ENCODE measurements around the gene INPP5E.

GRCh38 chr9:136396219-136396515 is 43.5 kb downstream of the INPP5E start:
- TF ChIP-seq HDAC2 (IDR thresholded peaks at IDR 0.05) (no peak), RFX5 (IDR thresholded peaks at IDR 0.05) (no peak), USF2 (IDR thresholded peaks at IDR 0.05) (no peak), POLR2A (IDR thresholded peaks at IDR 0.05; ENCODE audit: low read length) (no peak), CTCF (IDR thresholded peaks at IDR 0.05) (no peak), ZSCAN20 (CRISPR knock-in tag; IDR thresholded peaks at IDR 0.05) (no peak), NPAS2 (CRISPR knock-in tag; IDR thresholded peaks at IDR 0.05; ENCODE audit: borderline replicate concordance) (no peak), REST (IDR thresholded peaks at IDR 0.05) (no peak), JUNB (IDR thresholded peaks at IDR 0.05) (no peak), POLR2AphosphoS2 (conservative IDR thresholded peaks at IDR 0.05; ENCODE audit: low read length) (no peak), ZFP36 (IDR thresholded peaks at IDR 0.05; ENCODE audit: borderline replicate concordance, partially characterized antibody) (no peak), PBX3 (IDR thresholded peaks at IDR 0.05) (no peak)
